ENCODE measurements around the gene DGKI. TPM values are rescaled to one million over a fixed set of nuclear protein-coding genes. Genes with fewer than 3 reads are reported as not detected.
A peak's percentile ranks its signal among the peaks of the same experiment; 100 is the strongest.

The DGKI gene
- polyA plus RNA-seq, 4 donors, result 1.5 to 1.8 (median 1.8) TPM

- DNase-seq (ENCODE audit: low read depth in 4 of 4, low spot score in 3 of 4), result no peak
Observed at GRCh38 chr7:137670222-137671064, 176.3 kb downstream of the DGKI start.

GRCh38 chr7:137669706-137670105 is 177.1 kb downstream of the DGKI start:
- no peak for DNase-seq (ENCODE audit: low read depth in 4 of 4, low spot score in 3 of 4)

- DNase-seq (ENCODE audit: low read depth in 4 of 4, low spot score in 3 of 4), result no peak
Observed at GRCh38 chr7:137668404-137668803, 178.4 kb downstream of the DGKI start.

GRCh38 chr7:137667633-137668387 is 179.0 kb downstream of the DGKI start:
- no peak for DNase-seq (ENCODE audit: low read depth in 4 of 4, low spot score in 3 of 4)

- no peak for DNase-seq (ENCODE audit: low read depth in 4 of 4, low spot score in 3 of 4)
Observed at GRCh38 chr7:137664846-137665245, 181.9 kb downstream of the DGKI start.

DNA sequence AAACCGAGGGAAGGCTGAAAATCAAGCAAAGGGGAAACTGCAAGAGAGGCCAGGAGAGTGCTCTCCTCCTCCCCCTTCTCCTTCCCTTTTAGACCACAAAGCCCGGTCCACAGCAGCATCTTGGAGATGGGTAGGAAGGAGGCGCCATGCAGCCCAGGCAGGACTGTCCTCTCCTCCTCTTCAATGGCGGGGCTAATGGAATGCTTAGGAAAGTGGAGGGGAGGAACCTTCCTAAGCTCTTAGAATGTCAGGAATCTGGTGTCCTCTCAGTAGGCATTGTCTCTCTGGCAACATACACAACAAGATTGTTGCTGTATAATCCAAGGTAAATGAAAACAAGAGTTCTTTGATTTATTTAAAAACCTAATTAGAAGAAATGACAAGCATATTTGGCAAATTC is 185.1 kb downstream of the DGKI start:
- DNase-seq (ENCODE audit: low read depth in 4 of 4, low spot score in 3 of 4), result no peak

DNA sequence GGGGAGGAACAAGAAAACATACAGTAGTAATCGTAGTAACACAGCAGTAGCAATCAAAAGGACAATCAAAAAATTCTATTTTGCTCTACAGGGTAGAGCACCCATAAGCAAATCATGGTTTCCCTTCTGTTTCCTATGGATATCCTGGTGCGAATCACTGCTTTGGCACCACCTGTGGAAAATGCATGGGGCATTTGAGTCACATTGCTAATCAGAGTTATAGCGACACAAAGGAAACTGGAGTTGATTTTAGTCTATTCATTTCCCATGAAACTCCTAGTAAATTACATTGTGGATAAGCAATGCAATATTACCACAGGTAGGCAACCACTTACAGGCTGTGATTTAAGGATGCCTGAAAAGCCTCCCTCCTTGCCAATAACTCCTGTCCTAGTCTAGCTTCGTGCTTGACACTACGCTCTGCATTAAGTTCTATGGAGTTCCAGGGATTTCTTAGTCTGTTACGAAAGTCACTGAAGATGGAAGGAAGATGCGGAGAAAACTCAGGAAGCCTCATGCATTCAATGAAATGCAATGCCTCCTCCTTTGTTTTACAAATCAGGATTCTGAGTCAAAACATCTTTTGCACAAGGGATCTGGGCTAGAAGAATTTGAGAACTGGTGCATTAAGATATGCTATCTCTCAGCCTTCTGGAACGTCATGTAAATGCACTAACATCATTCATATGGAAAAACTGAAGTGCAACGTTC is 188.4 kb downstream of the DGKI start:
- DNase-seq (ENCODE audit: low read depth in 4 of 4, low spot score in 3 of 4), result no peak

GRCh38 chr7:137657476-137658189 is 189.1 kb downstream of the DGKI start:
- no peak for DNase-seq (ENCODE audit: low read depth in 4 of 4, low spot score in 3 of 4)

- no peak for DNase-seq (ENCODE audit: low read depth in 4 of 4, low spot score in 3 of 4)
Observed at GRCh38 chr7:137656850-137657232, 189.9 kb downstream of the DGKI start.

DNA sequence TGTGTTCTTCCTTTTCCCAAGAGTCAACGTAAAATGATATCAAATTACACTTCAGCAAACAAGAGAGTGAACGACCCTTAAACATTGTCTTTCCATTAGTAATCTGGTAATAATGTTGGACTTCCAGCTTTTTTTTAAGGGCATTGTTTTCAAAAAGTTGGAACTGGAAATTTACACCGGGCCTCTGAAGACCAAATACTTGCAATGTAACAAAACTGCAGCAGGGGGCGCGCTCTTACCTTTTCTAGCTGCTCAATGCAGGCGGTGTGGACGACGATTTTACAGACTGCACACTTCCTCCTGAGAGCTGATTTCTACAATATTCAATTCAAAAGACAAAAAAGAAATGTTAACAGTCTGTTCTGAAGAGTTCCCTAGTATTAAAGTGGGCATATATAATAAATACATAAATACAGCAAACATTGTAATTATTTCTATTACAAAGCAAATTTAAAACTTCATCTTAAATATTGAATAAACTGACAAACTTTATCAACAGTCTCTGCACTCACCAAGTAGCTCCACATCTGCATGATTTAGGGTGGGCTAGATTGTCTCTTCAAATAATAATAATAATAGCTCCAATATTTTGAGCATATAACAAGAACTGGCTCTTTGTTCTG is 190.4 kb downstream of the DGKI start:
- DNase-seq (ENCODE audit: low read depth in 4 of 4, low spot score in 3 of 4), result peak; percentile 47 to 67 (median 51)

DNA sequence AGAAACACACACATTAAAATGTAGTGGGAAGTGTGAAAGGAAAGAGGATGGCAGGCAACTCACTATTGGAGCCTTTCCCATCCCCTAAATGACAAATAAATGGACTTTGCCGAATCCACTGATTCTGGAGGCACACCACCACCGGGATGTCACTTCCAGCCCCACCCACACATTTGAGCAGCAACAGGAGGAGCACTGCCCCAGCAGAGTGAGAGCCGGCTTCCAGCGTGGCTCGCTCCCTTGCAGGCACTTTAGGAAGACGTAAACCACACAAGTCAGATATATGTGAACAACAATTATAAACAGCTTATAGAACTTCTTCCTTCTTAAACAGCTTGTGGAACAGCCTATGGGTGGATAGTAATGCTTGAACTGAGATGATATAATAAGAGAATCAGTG is 191.0 kb downstream of the DGKI start:
- DNase-seq (ENCODE audit: low read depth in 4 of 4, low spot score in 3 of 4), result no peak

DNA sequence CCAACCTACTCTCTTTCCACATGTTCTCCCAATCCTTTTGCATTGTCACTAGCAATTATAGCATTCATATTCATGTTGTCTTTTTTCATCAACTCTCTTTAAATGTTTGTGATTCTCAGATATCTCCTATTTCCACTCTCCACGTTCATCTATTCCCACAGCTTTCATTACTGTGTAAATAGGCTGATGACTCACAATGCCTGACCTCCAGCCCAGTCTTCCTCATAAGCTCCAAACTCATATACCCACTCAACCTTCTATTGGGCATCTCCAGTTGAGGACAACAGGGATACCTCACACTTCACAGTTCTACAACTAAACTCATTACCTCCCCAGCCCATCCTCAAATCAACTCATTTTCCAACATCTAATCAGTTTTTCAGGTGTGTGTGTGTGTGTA is 194.1 kb downstream of the DGKI start:
- DNase-seq (ENCODE audit: low read depth in 4 of 4, low spot score in 3 of 4), result no peak

- DNase-seq (ENCODE audit: low read depth in 4 of 4, low spot score in 3 of 4), result no peak
Observed at GRCh38 chr7:137647905-137648565, 198.7 kb downstream of the DGKI start.

- DNase-seq (ENCODE audit: low read depth in 4 of 4, low spot score in 3 of 4), result no peak
Observed at GRCh38 chr7:137642472-137642871, 204.3 kb downstream of the DGKI start.

- DNase-seq (ENCODE audit: low read depth in 4 of 4, low spot score in 3 of 4), result no peak
Observed at GRCh38 chr7:137642031-137642430, 204.7 kb downstream of the DGKI start.

DNA sequence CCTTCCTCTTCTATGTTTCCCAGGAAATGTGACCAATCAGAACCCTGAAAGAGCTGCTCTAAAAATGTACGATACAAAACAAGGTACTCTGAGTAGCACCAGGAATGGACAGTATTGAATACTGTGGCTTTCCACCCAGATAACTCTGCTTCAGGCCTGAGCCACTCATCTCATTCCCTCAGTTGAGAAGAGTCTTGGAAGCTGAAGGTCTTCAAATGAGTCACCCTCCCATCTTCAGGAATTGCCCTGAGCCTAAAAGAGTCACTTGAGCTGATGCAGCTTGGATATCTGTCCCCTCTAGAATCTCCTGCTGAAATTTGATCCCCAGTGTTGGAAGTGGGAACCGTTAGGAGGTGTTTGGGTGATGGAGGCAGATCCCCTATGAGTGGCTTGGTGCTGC is 210.4 kb downstream of the DGKI start:
- DNase-seq (ENCODE audit: low read depth in 4 of 4, low spot score in 3 of 4), result no peak

DNA sequence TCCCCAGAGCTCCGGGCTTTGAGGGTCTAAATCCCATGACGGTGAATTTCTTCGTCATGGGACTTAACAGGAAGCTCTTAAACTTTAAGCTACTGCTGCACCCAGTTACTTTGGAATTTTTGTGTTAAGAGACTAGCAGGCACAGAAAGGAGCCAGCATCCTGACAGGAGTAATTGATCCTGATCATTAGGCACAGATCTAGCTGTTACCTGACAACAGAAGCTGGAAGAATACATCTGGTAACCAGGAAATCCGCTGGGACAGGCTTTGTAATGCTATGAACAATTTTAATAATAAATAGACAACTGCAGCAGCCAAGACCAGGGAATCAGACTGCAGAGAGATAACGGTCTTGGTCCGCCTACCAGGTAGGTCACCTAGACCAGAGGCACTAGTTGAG is 210.9 kb downstream of the DGKI start:
- no peak for DNase-seq (ENCODE audit: low read depth in 4 of 4, low spot score in 3 of 4)

DNA sequence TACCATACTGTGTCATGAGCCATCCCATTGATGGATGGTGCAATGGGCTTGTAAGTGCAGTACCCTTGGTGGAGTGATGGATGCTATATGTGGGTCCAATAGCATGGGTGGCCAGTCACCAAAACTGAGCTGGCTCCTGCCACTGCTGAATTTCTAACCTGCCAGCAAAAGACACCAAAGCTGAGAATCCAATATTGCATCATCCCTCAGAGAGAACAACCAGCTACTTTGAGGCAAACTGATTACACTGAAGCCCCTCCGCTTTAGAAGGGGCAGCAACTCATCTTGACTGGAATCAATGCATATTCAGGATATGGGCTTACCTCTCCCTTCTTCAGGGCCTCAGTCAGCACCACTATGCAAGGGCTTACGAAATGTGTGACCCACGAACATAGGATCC is 211.6 kb downstream of the DGKI start:
- no peak for DNase-seq (ENCODE audit: low read depth in 4 of 4, low spot score in 3 of 4)

- no peak for DNase-seq (ENCODE audit: low read depth in 4 of 4, low spot score in 3 of 4)
Observed at GRCh38 chr7:137634356-137634755, 212.4 kb downstream of the DGKI start.

- no peak for DNase-seq (ENCODE audit: low read depth in 4 of 4, low spot score in 3 of 4)
Observed at GRCh38 chr7:137633133-137633532, 213.6 kb downstream of the DGKI start.
